GM12864 (cell line): ENCODE measurements around the gene HERC3.

Experiments used
- DNase-seq: peaks from one replicate; pipeline ENCODE4 v3.0.0-alpha.2; 2011; ENCODE audit warnings: low read depth
- H3K4me3 ChIP-seq: 2 replicates; pipeline ENCODE4 v1.5.1; 2011; ENCODE audit warnings: mild to moderate bottlenecking, low read depth, low read length, control low read depth
- CTCF ChIP-seq: IDR thresholded peaks from 2 replicates; pipeline ENCODE4 v1.5.1; 2011; ENCODE audit warnings: low read depth, mild to moderate bottlenecking, moderate library complexity, low read length, control low read depth, inconsistent platforms; ENCODE audit errors: missing control alignments

HERC3 gene

GRCh38 chr4:88659055-88659889 lies 67.0 kb downstream of the HERC3 start:
- peak; percentile 72 for TF ChIP-seq CTCF
- no peak overlapping the region for H3K4me3 ChIP-seq
- peak; percentile 5 for DNase-seq

- H3K4me3 ChIP-seq: no peak overlapping the region
- no peak for TF ChIP-seq CTCF
- DNase-seq: no peak
These were observed 67.6 kb downstream of the HERC3 start for GRCh38 chr4:88659890-88660208.

GRCh38 chr4:88660446-88661294 lies 68.4 kb downstream of the HERC3 start:
- DNase-seq: no peak
- TF ChIP-seq CTCF: no peak
- no peak overlapping the region for H3K4me3 ChIP-seq

GRCh38 chr4:88661739-88662138 lies 69.5 kb downstream of the HERC3 start:
- DNase-seq: no peak
- no peak for TF ChIP-seq CTCF
- H3K4me3 ChIP-seq: no peak overlapping the region

- H3K4me3 ChIP-seq: no peak overlapping the region
- peak; percentile 66 for TF ChIP-seq CTCF
- DNase-seq: no peak
These were observed 80.7 kb downstream of the HERC3 start for GRCh38 chr4:88672987-88673386.

- TF ChIP-seq CTCF: no peak
- no peak overlapping the region for H3K4me3 ChIP-seq
- no peak for DNase-seq
These were observed 81.6 kb downstream of the HERC3 start for GRCh38 chr4:88673886-88674285.
